Ovary (tissue), 3 donors: ENCODE results near the gene CCDC122.

Experiments
- EP300 ChIP-seq: sonication (generic); formaldehyde crosslinking; IDR thresholded peaks from one replicate; pipeline ENCODE4 v1.6.1; 2017; ENCODE audit warnings: antibody characterized with exemption
- POLR2A ChIP-seq: fragments of 450-650 bp; IDR thresholded peaks from one replicate; pipeline ENCODE4 v1.6.1; 2017; ENCODE audit warnings: antibody characterized with exemption, mild to moderate bottlenecking, moderate library complexity
- TF ChIP-seq, protein P1 (sequence below), 3 donors: fragments of 450-650 bp in 2 of 3; fragments of 200-600 bp in 1 of 3; IDR thresholded peaks; one replicate each; pipeline versions ENCODE4 v1.5.1 to v1.8.0; 2016 to 2022; ENCODE audit warnings: antibody characterized with exemption in 3 of 3, mild to moderate bottlenecking in 1 of 3
- donor health status: DM: no; HTN: no; CAD: no.

DNA sequence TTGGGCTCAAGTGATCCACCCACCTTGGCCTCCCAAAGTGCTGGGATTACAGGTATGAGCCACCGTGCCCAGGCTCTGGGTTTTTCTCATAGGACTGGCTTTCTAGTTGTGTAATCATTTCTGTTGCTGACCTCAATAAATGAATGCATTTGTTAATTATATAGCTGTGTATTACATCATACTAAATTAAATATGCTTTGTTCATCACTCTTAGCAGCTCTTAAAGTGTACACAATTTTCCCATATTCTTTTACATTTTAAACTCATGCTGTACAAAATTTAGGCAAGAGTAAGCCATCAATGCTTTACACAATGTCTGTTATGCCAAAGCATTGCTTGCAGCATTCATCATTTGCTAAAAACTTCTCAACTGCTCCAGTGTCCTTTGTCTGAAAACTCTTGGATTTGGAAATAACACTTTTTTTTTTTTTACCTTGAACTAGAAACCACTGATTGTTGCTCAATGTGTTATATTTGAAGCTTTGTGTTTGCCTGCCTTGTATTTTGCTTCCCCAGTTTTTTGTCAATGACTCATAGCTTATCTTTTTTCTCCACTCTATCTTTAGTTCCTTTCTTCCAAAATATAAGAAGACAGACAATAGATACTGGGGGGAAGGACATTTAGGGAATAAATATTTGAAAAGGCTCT, 31.4 kb downstream of the CCDC122 start:
- TF ChIP-seq, protein P1, sequence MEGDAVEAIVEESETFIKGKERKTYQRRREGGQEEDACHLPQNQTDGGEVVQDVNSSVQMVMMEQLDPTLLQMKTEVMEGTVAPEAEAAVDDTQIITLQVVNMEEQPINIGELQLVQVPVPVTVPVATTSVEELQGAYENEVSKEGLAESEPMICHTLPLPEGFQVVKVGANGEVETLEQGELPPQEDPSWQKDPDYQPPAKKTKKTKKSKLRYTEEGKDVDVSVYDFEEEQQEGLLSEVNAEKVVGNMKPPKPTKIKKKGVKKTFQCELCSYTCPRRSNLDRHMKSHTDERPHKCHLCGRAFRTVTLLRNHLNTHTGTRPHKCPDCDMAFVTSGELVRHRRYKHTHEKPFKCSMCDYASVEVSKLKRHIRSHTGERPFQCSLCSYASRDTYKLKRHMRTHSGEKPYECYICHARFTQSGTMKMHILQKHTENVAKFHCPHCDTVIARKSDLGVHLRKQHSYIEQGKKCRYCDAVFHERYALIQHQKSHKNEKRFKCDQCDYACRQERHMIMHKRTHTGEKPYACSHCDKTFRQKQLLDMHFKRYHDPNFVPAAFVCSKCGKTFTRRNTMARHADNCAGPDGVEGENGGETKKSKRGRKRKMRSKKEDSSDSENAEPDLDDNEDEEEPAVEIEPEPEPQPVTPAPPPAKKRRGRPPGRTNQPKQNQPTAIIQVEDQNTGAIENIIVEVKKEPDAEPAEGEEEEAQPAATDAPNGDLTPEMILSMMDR (IDR thresholded peaks at IDR 0.05), result no peak
- TF ChIP-seq POLR2A (no peak), EP300 (no peak)
